HepG2 (cell line): Measurements from ENCODE around the gene PDE3B. TPM values are rescaled to one million over a fixed set of nuclear protein-coding genes. Genes with fewer than 3 reads are reported as not detected.

Experiments
- CEBPG ChIP-seq: IDR thresholded peaks from 2 replicates; pipeline ENCODE4 v1.6.1; 2016
- KLF12 ChIP-seq: sonication (generic); formaldehyde crosslinking; IDR thresholded peaks from 2 replicates; pipeline ENCODE4 v1.4.0; 2020; ENCODE audit warnings: missing genetic modification reagents, borderline replicate concordance
- MAFG ChIP-seq: sonication (generic); formaldehyde crosslinking; IDR thresholded peaks from 2 replicates; pipeline ENCODE4 v1.5.1; 2020; ENCODE audit warnings: mild to moderate bottlenecking, missing genetic modification reagents
- MBD4 ChIP-seq: IDR thresholded peaks from 2 replicates; pipeline ENCODE4 v1.6.1; 2012; ENCODE audit warnings: low read length, inconsistent platforms, borderline replicate concordance
- MED8 ChIP-seq: sonication (generic); formaldehyde crosslinking; IDR thresholded peaks from 2 replicates; pipeline ENCODE4 v1.8.1; 2023; ENCODE audit warnings: mild to moderate bottlenecking, missing genetic modification reagents; ENCODE audit not compliant: insufficient replicate concordance
- PAF1 ChIP-seq: IDR thresholded peaks from 2 replicates; pipeline ENCODE4 v1.6.1; 2016; ENCODE audit warnings: missing genetic modification reagents, missing compliant biosample characterization
- RERE ChIP-seq: IDR thresholded peaks from 2 replicates; pipeline ENCODE4 v1.6.1; 2016; ENCODE audit warnings: low read depth, missing genetic modification reagents, missing compliant biosample characterization
- SOX6 ChIP-seq, 2 experiments: fragments of 450-650 bp in 1 of 2; sonication (generic) in 1 of 2; formaldehyde crosslinking in 1 of 2; IDR thresholded peaks; 2 replicates each; pipeline versions ENCODE4 v1.4.0 to v1.6.1; 2017 to 2020; ENCODE audit warnings: antibody characterized with exemption in 1 of 2, mild to moderate bottlenecking in 1 of 2, missing genetic modification reagents in 1 of 2
- SRSF9 ChIP-seq: fragments of 200-400 bp; formaldehyde crosslinking; IDR thresholded peaks from 2 replicates; pipeline ENCODE4 v1.6.1; 2018; ENCODE audit warnings: borderline replicate concordance, mild to moderate bottlenecking, low read depth, low read length; ENCODE audit not compliant: insufficient read depth, poor library complexity, severe bottlenecking
- TBL1XR1 ChIP-seq: fragments of 150-350 bp; IDR thresholded peaks from 2 replicates; pipeline ENCODE4 v1.6.1; 2014; ENCODE audit warnings: borderline replicate concordance, low read length; ENCODE audit not compliant: partially characterized antibody
- ZBTB20 ChIP-seq: sonication (generic); formaldehyde crosslinking; IDR thresholded peaks from 2 replicates; pipeline ENCODE4 v1.8.1; 2023; ENCODE audit warnings: missing genetic modification reagents, low read depth, mild to moderate bottlenecking, borderline replicate concordance
- ZFP41 ChIP-seq: sonication (generic); formaldehyde crosslinking; IDR thresholded peaks from 2 replicates; pipeline ENCODE4 v1.4.0; 2020; ENCODE audit warnings: mild to moderate bottlenecking, missing genetic modification reagents, borderline replicate concordance
- ZNF24 ChIP-seq: fragments of 450-650 bp; IDR thresholded peaks from 2 replicates; pipeline ENCODE4 v1.6.1; 2017; ENCODE audit warnings: antibody characterized with exemption, mild to moderate bottlenecking
- ZNF333 ChIP-seq: sonication (generic); formaldehyde crosslinking; IDR thresholded peaks from 2 replicates; pipeline ENCODE4 v1.4.0; 2020; ENCODE audit warnings: mild to moderate bottlenecking, missing genetic modification reagents, borderline replicate concordance
- ZNF646 ChIP-seq: sonication (generic); formaldehyde crosslinking; IDR thresholded peaks from 2 replicates; pipeline ENCODE4 v1.9.0; 2021; ENCODE audit warnings: mild to moderate bottlenecking, missing genetic modification reagents
- polyA plus RNA-seq, 8 experiments: library from polyadenylated mRNA; depleted of rRNA in 3 of 8; stranded (reverse) in 7 of 8; unstranded in 1 of 8; fragments of >200 nt; fragmentation: Illumina TruSeq in 4 of 8; extraction: Trizol in 4 of 8; gene quantifications; 2 replicates each; pipeline versions ENCODE4 v1.2.1 to v1.2.3, GENCODE V29; 2011 to 2016; ENCODE audit warnings: low read depth in 4 of 8, missing spikeins in 1 of 8, mixed read lengths in 1 of 8; ENCODE audit not compliant: insufficient read depth in 1 of 8
- total RNA-seq, 5 experiments: library from RNA; depleted of rRNA; stranded (reverse); fragments of >200 nt; fragmentation: Illumina TruSeq; extraction: Trizol; gene quantifications; 2 replicates each; pipeline ENCODE4 v1.2.3, GENCODE V29; 2016; ENCODE audit warnings: low read depth in 1 of 5
- TF ChIP-seq, protein P1 (sequence below): sonication (generic); formaldehyde crosslinking; IDR thresholded peaks from 2 replicates; pipeline ENCODE4 v1.5.0; 2020; ENCODE audit warnings: mild to moderate bottlenecking, missing genetic modification reagents

Gene PDE3B
- total and polyA plus RNA-seq, 2 of the 13 experiments (the other 11 are each of a cell fraction or from before 2014, with no cell fraction given): 14.1 to 26.5 TPM

GRCh38 chr11:14892036-14892556 is 248.5 kb downstream of the PDE3B start, which contains the start of gene CYP2R1 (continued):
- TF ChIP-seq ZFP41 (no peak), ZNF646 (CRISPR knock-in tag) (no peak), MED8 (CRISPR knock-in tag) (no peak), CEBPG (CRISPR knock-in tag) (no peak), TBL1XR1 (no peak), SRSF9 (no peak), ZNF333 (CRISPR knock-in tag) (no peak), PAF1 (no peak), SOX6 (IDR thresholded peaks at IDR 0.05) (no peak), SOX6 (CRISPR knock-in tag; IDR thresholded peaks at IDR 0.05) (peak; percentile 30; the same call in 1 of the 2 replicates), MAFG (no peak), ZNF24 (no peak), KLF12 (CRISPR knock-in tag) (no peak), ZBTB20 (CRISPR knock-in tag) (no peak), MBD4 (no peak), RERE (CRISPR knock-in tag) (no peak)
- TF ChIP-seq, protein P1, sequence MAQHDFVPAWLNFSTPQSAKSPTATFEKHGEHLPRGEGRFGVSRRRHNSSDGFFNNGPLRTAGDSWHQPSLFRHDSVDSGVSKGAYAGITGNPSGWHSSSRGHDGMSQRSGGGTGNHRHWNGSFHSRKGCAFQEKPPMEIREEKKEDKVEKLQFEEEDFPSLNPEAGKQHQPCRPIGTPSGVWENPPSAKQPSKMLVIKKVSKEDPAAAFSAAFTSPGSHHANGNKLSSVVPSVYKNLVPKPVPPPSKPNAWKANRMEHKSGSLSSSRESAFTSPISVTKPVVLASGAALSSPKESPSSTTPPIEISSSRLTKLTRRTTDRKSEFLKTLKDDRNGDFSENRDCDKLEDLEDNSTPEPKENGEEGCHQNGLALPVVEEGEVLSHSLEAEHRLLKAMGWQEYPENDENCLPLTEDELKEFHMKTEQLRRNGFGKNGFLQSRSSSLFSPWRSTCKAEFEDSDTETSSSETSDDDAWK (CRISPR knock-in tag): no peak
